GM12864 (cell line): ENCODE measurements around the gene CYLD.

Experiments used
- DNase-seq: peaks from one replicate; pipeline ENCODE4 v3.0.0-alpha.2; 2011; ENCODE audit warnings: low read depth
- H3K4me3 ChIP-seq: 2 replicates; pipeline ENCODE4 v1.5.1; 2011; ENCODE audit warnings: mild to moderate bottlenecking, low read depth, low read length, control low read depth
- CTCF ChIP-seq: IDR thresholded peaks from 2 replicates; pipeline ENCODE4 v1.5.1; 2011; ENCODE audit warnings: low read depth, mild to moderate bottlenecking, moderate library complexity, low read length, control low read depth, inconsistent platforms; ENCODE audit errors: missing control alignments

Gene CYLD

GRCh38 chr16:50696575-50697420 lies 45.1 kb upstream of the CYLD start:
- no peak overlapping the region for H3K4me3 ChIP-seq
- peak; percentile 62 for DNase-seq
- TF ChIP-seq CTCF = no peak

GRCh38 chr16:50697421-50697715 lies 44.5 kb upstream of the CYLD start:
- H3K4me3 ChIP-seq = peak overlapping the region; percentile 49
- no peak for TF ChIP-seq CTCF
- DNase-seq = no peak

- no peak for DNase-seq
- no peak for TF ChIP-seq CTCF
- peak overlapping the region; percentile 49 for H3K4me3 ChIP-seq
Measured at GRCh38 chr16:50697881-50698767, 43.8 kb upstream of the CYLD start.

GRCh38 chr16:50699326-50700159 lies 42.3 kb upstream of the CYLD start:
- TF ChIP-seq CTCF = no peak
- H3K4me3 ChIP-seq = no peak overlapping the region
- DNase-seq = no peak

GRCh38 chr16:50702725-50703124 lies 39.2 kb upstream of the CYLD start:
- no peak for DNase-seq
- TF ChIP-seq CTCF = no peak
- H3K4me3 ChIP-seq = no peak overlapping the region

- TF ChIP-seq CTCF = no peak
- H3K4me3 ChIP-seq = no peak overlapping the region
- no peak for DNase-seq
Measured at GRCh38 chr16:50704245-50704644, 37.6 kb upstream of the CYLD start.
